Measurements from ENCODE around the gene TEX28.

- TF ChIP-seq REST (IDR thresholded peaks at IDR 0.05; ENCODE audit: low read depth), result no peak
- no peak for TF ChIP-seq RAD21 (IDR thresholded peaks at IDR 0.05; ENCODE audit: low read depth)
- no peak for TF ChIP-seq CTCF (IDR thresholded peaks at IDR 0.05 in 2 of 3, conservative IDR thresholded peaks at IDR 0.05 in 1 of 3; ENCODE audit: borderline replicate concordance in 1 of 3, insufficient read depth in 1 of 3, low read depth in 2 of 3, low read length in 2 of 3)
- TF ChIP-seq CEBPB (IDR thresholded peaks at IDR 0.05; ENCODE audit: low read depth), result no peak
Observed at GRCh38 chrX:154321152-154321551, 26.2 kb upstream of the TEX28 start.

Measured in HCT116 (cell line).